GM23338 (cell line): ENCODE data around the gene KIRREL3. TPM values are rescaled to one million over a fixed set of nuclear protein-coding genes. Genes with fewer than 3 reads are reported as not detected.

Experiments
- ATAC-seq: fragments of 200-7000 bp; cut with Tn5 transposase; 3 replicates; pipeline ENCODE4 v1.9.1; 2020
- DNase-seq: peaks from one replicate; pipeline ENCODE4 v3.0.0-alpha.2; 2015; ENCODE audit warnings: low spot score
- H2AFZ ChIP-seq: fragments of 200-600 bp; sonication (generic); 2 replicates; pipeline ENCODE4 v1.8.0; 2016; ENCODE audit warnings: antibody characterized with exemption, mild to moderate bottlenecking, moderate library complexity
- H3F3A ChIP-seq: fragments of 200-600 bp; sonication (generic); replicated peaks from 2 replicates; pipeline ENCODE4 v1.8.0; 2017; ENCODE audit warnings: antibody characterized with exemption, mixed run types, low read depth
- H3K27ac ChIP-seq: fragments of 200-600 bp; sonication (generic); 2 replicates; pipeline ENCODE4 v1.6.1; 2016; ENCODE audit warnings: low read depth
- H3K27me3 ChIP-seq: fragments of 200-600 bp; sonication (generic); 2 replicates; pipeline ENCODE4 v1.8.0; 2016; ENCODE audit warnings: mild to moderate bottlenecking, mixed run types, moderate library complexity; ENCODE audit not compliant: insufficient read depth
- H3K36me3 ChIP-seq: fragments of 200-600 bp; sonication (generic); 2 replicates; pipeline ENCODE4 v1.8.0; 2016; ENCODE audit warnings: mild to moderate bottlenecking; ENCODE audit not compliant: insufficient read depth
- H3K4me1 ChIP-seq: fragments of 200-600 bp; sonication (generic); 2 replicates; pipeline ENCODE4 v1.8.0; 2016; ENCODE audit warnings: mild to moderate bottlenecking, moderate library complexity; ENCODE audit not compliant: insufficient read depth
- H3K4me2 ChIP-seq: fragments of 200-600 bp; sonication (generic); 2 replicates; pipeline ENCODE4 v1.7.1; 2017; ENCODE audit warnings: mixed run types
- H3K4me3 ChIP-seq: fragments of 200-600 bp; sonication (generic); 2 replicates; pipeline ENCODE4 v1.6.1; 2016; ENCODE audit warnings: mixed run types
- H3K79me2 ChIP-seq: fragments of 200-600 bp; sonication (generic); replicated peaks from 2 replicates; pipeline ENCODE4 v1.8.0; 2017; ENCODE audit warnings: mild to moderate bottlenecking; ENCODE audit not compliant: insufficient read depth
- H3K9me2 ChIP-seq: fragments of 200-600 bp; sonication (generic); 2 replicates; pipeline ENCODE4 v1.8.0; 2017; ENCODE audit not compliant: insufficient read depth
- H4K20me1 ChIP-seq: fragments of 200-600 bp; sonication (generic); replicated peaks from 2 replicates; pipeline ENCODE4 v1.8.0; 2017; ENCODE audit warnings: mild to moderate bottlenecking; ENCODE audit not compliant: insufficient read depth
- H3K27ac Mint-ChIP-seq: 2 replicates; pipeline ENCODE4 v1.8.0; 2020; ENCODE audit warnings: inconsistent platforms, mild to moderate bottlenecking, moderate library complexity, mixed read lengths
- H3K27me3 Mint-ChIP-seq: 3 replicates; pipeline ENCODE4 v1.8.0; 2022; ENCODE audit warnings: low read depth, mild to moderate bottlenecking, moderate library complexity, mixed read lengths, inconsistent platforms; ENCODE audit not compliant: insufficient read depth, poor library complexity
- H3K36me3 Mint-ChIP-seq: 3 replicates; pipeline ENCODE4 v1.8.0; 2021; ENCODE audit warnings: low read depth, mild to moderate bottlenecking, inconsistent platforms, moderate library complexity, mixed read lengths
- H3K4me1 Mint-ChIP-seq: 3 replicates; pipeline ENCODE4 v1.8.0; 2020; ENCODE audit warnings: mild to moderate bottlenecking, inconsistent platforms, mixed read lengths
- H3K4me3 Mint-ChIP-seq: 3 replicates; pipeline ENCODE4 v1.8.0; 2021; ENCODE audit warnings: moderate library complexity, mild to moderate bottlenecking, inconsistent platforms, mixed read lengths
- H3K9me3 Mint-ChIP-seq: 3 replicates; pipeline ENCODE4 v1.8.0; 2020; ENCODE audit warnings: moderate library complexity, mild to moderate bottlenecking, inconsistent platforms, mixed read lengths
- CREB1 ChIP-seq: fragments of 250-450 bp; sonication (Bioruptor Pico); IDR thresholded peaks from 2 replicates; pipeline ENCODE4 v1.5.0; 2020; ENCODE audit warnings: low read depth, mild to moderate bottlenecking, moderate library complexity
- STAT1 ChIP-seq: IDR thresholded peaks from one replicate; pipeline ENCODE4 v1.6.1; 2016; ENCODE audit warnings: antibody characterized with exemption; ENCODE audit not compliant: unreplicated experiment
- ZNF114 ChIP-seq: fragments of 250-450 bp; sonication (Bioruptor Pico); IDR thresholded peaks from 2 replicates; pipeline ENCODE4 v1.5.0; 2020; ENCODE audit warnings: mild to moderate bottlenecking, moderate library complexity
- ZNF331 ChIP-seq: fragments of 250-450 bp; sonication (Bioruptor Pico); IDR thresholded peaks from 2 replicates; pipeline ENCODE4 v1.5.0; 2020; ENCODE audit warnings: low read depth, mild to moderate bottlenecking, moderate library complexity
- ZNF462 ChIP-seq: fragments of 250-450 bp; sonication (Bioruptor Pico); IDR thresholded peaks from 2 replicates; pipeline ENCODE4 v1.5.0; 2020; ENCODE audit warnings: mild to moderate bottlenecking, moderate library complexity
- polyA plus RNA-seq: library from polyadenylated mRNA; unstranded; fragments of >200 nt; fragmentation: Nextera tagmentation; extraction: Ambion mirVana; gene quantifications from 2 replicates; pipeline ENCODE4 v1.2.1, GENCODE V29; 2016
- total RNA-seq: library from RNA; depleted of rRNA; stranded (reverse); fragments of >200 nt; shearing (Covaris generic); gene quantifications from 2 replicates; pipeline ENCODE4 v1.2.3, GENCODE V29; 2014
- TF ChIP-seq, protein P1 (sequence below), 2 experiments: fragments of 200-600 bp in 1 of 2; sonication (generic) in 1 of 2; conservative IDR thresholded peaks; 2 replicates each; pipeline versions ENCODE4 v1.5.1 to v1.6.1; 2016 to 2017; ENCODE audit warnings: antibody characterized with exemption in 2 of 2, low read depth in 2 of 2, mild to moderate bottlenecking in 2 of 2, moderate library complexity in 1 of 2
- TF ChIP-seq, protein P2 (sequence below): IDR thresholded peaks from one replicate; pipeline ENCODE4 v1.6.1; 2018; ENCODE audit warnings: antibody characterized with exemption; ENCODE audit not compliant: unreplicated experiment
- TF ChIP-seq, protein P3 (sequence below): IDR thresholded peaks from 2 replicates; pipeline ENCODE4 v1.6.1; 2016; ENCODE audit warnings: antibody characterized with exemption

The KIRREL3 gene
- total and polyA plus RNA-seq, 2 experiments from 2014 or later, result 0.13 to 1.5 TPM

DNA sequence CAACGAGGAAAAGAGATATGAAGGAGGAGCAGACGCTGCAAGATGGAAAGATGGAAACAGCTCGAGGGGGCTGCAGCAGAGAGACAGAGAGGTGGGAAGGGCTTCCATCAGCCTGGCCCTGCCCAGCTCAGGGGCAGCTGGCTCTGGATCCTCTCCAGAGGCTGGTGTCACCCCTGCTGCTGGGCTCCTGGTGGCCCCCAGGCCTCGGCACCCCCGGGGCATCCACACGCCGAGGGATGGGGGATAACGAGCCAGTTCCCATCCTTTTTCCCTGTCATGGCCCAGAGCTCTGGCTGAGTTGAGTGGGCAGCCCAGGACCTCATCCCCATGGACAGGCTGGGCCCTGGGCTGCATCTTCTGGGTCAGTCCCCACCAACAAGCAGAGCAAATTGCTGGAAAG is 542.8 kb downstream of the KIRREL3 start (continued):
- TF ChIP-seq, protein P1, sequence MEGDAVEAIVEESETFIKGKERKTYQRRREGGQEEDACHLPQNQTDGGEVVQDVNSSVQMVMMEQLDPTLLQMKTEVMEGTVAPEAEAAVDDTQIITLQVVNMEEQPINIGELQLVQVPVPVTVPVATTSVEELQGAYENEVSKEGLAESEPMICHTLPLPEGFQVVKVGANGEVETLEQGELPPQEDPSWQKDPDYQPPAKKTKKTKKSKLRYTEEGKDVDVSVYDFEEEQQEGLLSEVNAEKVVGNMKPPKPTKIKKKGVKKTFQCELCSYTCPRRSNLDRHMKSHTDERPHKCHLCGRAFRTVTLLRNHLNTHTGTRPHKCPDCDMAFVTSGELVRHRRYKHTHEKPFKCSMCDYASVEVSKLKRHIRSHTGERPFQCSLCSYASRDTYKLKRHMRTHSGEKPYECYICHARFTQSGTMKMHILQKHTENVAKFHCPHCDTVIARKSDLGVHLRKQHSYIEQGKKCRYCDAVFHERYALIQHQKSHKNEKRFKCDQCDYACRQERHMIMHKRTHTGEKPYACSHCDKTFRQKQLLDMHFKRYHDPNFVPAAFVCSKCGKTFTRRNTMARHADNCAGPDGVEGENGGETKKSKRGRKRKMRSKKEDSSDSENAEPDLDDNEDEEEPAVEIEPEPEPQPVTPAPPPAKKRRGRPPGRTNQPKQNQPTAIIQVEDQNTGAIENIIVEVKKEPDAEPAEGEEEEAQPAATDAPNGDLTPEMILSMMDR (conservative IDR thresholded peaks at IDR 0.05; ENCODE audit: low read depth in 2 of 2), result no peak

- H3K27ac Mint-ChIP-seq, result no peak overlapping the region
- TF ChIP-seq CREB1 (CRISPR knock-in tag), result no peak
- TF ChIP-seq, protein P2, sequence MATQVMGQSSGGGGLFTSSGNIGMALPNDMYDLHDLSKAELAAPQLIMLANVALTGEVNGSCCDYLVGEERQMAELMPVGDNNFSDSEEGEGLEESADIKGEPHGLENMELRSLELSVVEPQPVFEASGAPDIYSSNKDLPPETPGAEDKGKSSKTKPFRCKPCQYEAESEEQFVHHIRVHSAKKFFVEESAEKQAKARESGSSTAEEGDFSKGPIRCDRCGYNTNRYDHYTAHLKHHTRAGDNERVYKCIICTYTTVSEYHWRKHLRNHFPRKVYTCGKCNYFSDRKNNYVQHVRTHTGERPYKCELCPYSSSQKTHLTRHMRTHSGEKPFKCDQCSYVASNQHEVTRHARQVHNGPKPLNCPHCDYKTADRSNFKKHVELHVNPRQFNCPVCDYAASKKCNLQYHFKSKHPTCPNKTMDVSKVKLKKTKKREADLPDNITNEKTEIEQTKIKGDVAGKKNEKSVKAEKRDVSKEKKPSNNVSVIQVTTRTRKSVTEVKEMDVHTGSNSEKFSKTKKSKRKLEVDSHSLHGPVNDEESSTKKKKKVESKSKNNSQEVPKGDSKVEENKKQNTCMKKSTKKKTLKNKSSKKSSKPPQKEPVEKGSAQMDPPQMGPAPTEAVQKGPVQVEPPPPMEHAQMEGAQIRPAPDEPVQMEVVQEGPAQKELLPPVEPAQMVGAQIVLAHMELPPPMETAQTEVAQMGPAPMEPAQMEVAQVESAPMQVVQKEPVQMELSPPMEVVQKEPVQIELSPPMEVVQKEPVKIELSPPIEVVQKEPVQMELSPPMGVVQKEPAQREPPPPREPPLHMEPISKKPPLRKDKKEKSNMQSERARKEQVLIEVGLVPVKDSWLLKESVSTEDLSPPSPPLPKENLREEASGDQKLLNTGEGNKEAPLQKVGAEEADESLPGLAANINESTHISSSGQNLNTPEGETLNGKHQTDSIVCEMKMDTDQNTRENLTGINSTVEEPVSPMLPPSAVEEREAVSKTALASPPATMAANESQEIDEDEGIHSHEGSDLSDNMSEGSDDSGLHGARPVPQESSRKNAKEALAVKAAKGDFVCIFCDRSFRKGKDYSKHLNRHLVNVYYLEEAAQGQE, result no peak
- TF ChIP-seq ZNF462, result no peak
- TF ChIP-seq, protein P3, sequence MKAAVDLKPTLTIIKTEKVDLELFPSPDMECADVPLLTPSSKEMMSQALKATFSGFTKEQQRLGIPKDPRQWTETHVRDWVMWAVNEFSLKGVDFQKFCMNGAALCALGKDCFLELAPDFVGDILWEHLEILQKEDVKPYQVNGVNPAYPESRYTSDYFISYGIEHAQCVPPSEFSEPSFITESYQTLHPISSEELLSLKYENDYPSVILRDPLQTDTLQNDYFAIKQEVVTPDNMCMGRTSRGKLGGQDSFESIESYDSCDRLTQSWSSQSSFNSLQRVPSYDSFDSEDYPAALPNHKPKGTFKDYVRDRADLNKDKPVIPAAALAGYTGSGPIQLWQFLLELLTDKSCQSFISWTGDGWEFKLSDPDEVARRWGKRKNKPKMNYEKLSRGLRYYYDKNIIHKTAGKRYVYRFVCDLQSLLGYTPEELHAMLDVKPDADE, result no peak
- no peak for TF ChIP-seq ZNF114 (CRISPR knock-in tag)
- TF ChIP-seq STAT1, result no peak
- TF ChIP-seq, protein P1 (conservative IDR thresholded peaks at IDR 0.05; ENCODE audit: low read depth in 2 of 2), result no peak
- no peak for TF ChIP-seq ZNF331 (CRISPR knock-in tag)
Observed at GRCh38 chr11:126456783-126457542, 543.6 kb downstream of the KIRREL3 start.

More at GRCh38 chr11:126456783-126457542, 543.6 kb downstream of the KIRREL3 start:
- ATAC-seq (no peak), DNase-seq (no peak)
- Histone ChIP-seq H3K4me3 (no peak overlapping the region), H4K20me1 (no peaks in the 10 kb centered on the region), H3K4me2 (no peak overlapping the region), H3F3A (no peaks in the 10 kb centered on the region), H3K4me1 (no peaks in the 10 kb centered on the region), H3K9me2 (no peaks in the 10 kb centered on the region), H2AFZ (no peak overlapping the region), H3K27me3 (no peaks in the 10 kb centered on the region), H3K36me3 (no peaks in the 10 kb centered on the region), H3K27ac (no peak overlapping the region), H3K79me2 (no peaks in the 10 kb centered on the region)
- Mint-ChIP-seq H3K27me3 (peaks cover 4% of the 10 kb centered on the region), H3K9me3 (peaks cover 2% of the 10 kb centered on the region; the same call in 2 of the 3 replicates), H3K4me3 (no peak overlapping the region), H3K36me3 (no peaks in the 10 kb centered on the region; the same call in 2 of the 3 replicates), H3K4me1 (peaks cover 12% of the 10 kb centered on the region)
